Caco-2 (cell line): Measurements from ENCODE around the gene TRMT2A. TPM values are rescaled to one million over a fixed set of nuclear protein-coding genes. Genes with fewer than 3 reads are reported as not detected.

Experiments
- BruUV-seq: library from RNA; stranded (reverse); fragments of 400-500 nt; replicated peaks from 2 replicates; lab custom pipeline; 2021; lab: Mats Ljungman, UMichigan
- CTCF ChIA-PET: fragments of 300-600 bp; sonication (Branson Sonifier 250); formaldehyde crosslinking; loops from one replicate; lab custom pipeline; 2022; ENCODE audit warnings: antibody characterized with exemption; lab: Charles Lee
- POLR2A ChIA-PET: fragments of 300-600 bp; sonication (Branson Sonifier 250); formaldehyde crosslinking; loops from one replicate; lab custom pipeline; 2022; ENCODE audit warnings: antibody characterized with exemption; lab: Charles Lee
- DNase-seq, 2 experiments: peaks; one replicate each; pipeline versions ENCODE4 v3.0.0 to v3.0.0-alpha.2; 2020 to 2022
- H3K27me3 ChIP-seq: replicated peaks from 2 replicates; pipeline ENCODE4 v1.6.0; 2011; ENCODE audit warnings: low read length; ENCODE audit not compliant: control insufficient read depth, insufficient read depth
- H3K36me3 ChIP-seq: 2 replicates; pipeline ENCODE4 v1.5.1; 2011; ENCODE audit warnings: low read length; ENCODE audit not compliant: control insufficient read depth, insufficient read depth
- H3K4me1 ChIP-seq: fragments of 250-450 bp; sonication (Bioruptor Pico); 2 replicates; pipeline ENCODE4 v1.5.1; 2020; ENCODE audit warnings: mild to moderate bottlenecking
- H3K4me3 ChIP-seq: 2 replicates; pipeline ENCODE4 v1.5.1; 2011; ENCODE audit warnings: low read depth, mild to moderate bottlenecking, control low read depth, low read length
- H3K9me3 ChIP-seq: fragments of 250-450 bp; sonication (Bioruptor Pico); 2 replicates; pipeline ENCODE4 v1.5.1; 2020; ENCODE audit warnings: mild to moderate bottlenecking, moderate library complexity
- H3K27ac Mint-ChIP-seq: one replicate; pipeline ENCODE4 v1.8.0; 2022; ENCODE audit warnings: mixed read lengths; ENCODE audit not compliant: unreplicated experiment
- H3K27me3 Mint-ChIP-seq: one replicate; pipeline ENCODE4 v1.8.0; 2022; ENCODE audit warnings: mixed read lengths; ENCODE audit not compliant: insufficient read depth, unreplicated experiment
- H3K36me3 Mint-ChIP-seq: one replicate; pipeline ENCODE4 v1.8.0; 2022; ENCODE audit warnings: mild to moderate bottlenecking, mixed read lengths; ENCODE audit not compliant: insufficient read depth, unreplicated experiment
- H3K4me1 Mint-ChIP-seq: one replicate; pipeline ENCODE4 v1.8.0; 2022; ENCODE audit warnings: low read depth, mixed read lengths; ENCODE audit not compliant: unreplicated experiment
- H3K4me3 Mint-ChIP-seq: one replicate; pipeline ENCODE4 v1.8.0; 2022; ENCODE audit warnings: mild to moderate bottlenecking, moderate library complexity, mixed read lengths; ENCODE audit not compliant: unreplicated experiment
- H3K9me3 Mint-ChIP-seq: one replicate; pipeline ENCODE4 v1.8.0; 2022; ENCODE audit warnings: mixed read lengths; ENCODE audit not compliant: unreplicated experiment
- CTCF ChIP-seq, 2 experiments: fragments of 200-600 bp in 1 of 2; IDR thresholded peaks; 1 replicate in 1 of 2; 2 replicates in 1 of 2; pipeline versions ENCODE4 v1.5.1 to v1.8.0; 2011 to 2022; ENCODE audit warnings: antibody characterized with exemption in 1 of 2, control low read depth in 1 of 2, inconsistent platforms in 1 of 2, low read depth in 1 of 2, low read length in 1 of 2, mild to moderate bottlenecking in 1 of 2, moderate library complexity in 1 of 2; ENCODE audit not compliant: insufficient read depth in 1 of 2, severe bottlenecking in 1 of 2, unreplicated experiment in 1 of 2
- intact Hi-C: fragments of 100-400 bp; cut with micrococcal nuclease; formaldehyde crosslinking; loops from one replicate; pipeline ENCODE4 v1.10.0; 2022; ENCODE audit not compliant: unreplicated experiment
- total RNA-seq: library from RNA; stranded (reverse); gene quantifications from 2 replicates; pipeline ENCODE4 v1.2.3, GENCODE V29; 2022

TRMT2A gene
- total RNA-seq, 1 experiment from 2014 or later: 41.1 TPM

DNA sequence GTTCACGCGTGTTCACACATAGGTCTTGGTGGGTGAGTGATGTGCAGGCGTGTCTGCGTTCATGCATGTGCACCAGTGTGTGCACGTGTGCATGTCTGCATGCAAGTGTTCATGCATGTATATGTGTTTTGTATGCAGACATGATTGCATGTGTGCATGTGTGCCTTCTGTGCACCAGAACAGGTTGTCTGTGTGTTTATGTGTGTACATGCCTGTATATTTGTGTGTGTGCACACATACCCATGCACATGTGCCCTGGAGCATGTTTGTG, 19.5 kb upstream of the TRMT2A start:
- no peak for TF ChIP-seq CTCF (IDR thresholded peaks at IDR 0.05; ENCODE audit: insufficient read depth in 1 of 2, low read depth in 1 of 2, low read length in 1 of 2, severe bottlenecking in 1 of 2, unreplicated experiment in 1 of 2)
- ChIA-PET CTCF (no interaction called here), POLR2A (interaction anchor here (0.6 kb wide), 1 partner anchor 37 kb away, joined by 3 read pairs; no protein-coding TSS in a partner anchor)
- H3K4me1 Mint-ChIP-seq: no peaks in the 10 kb centered on the region
- H3K4me3 Mint-ChIP-seq: no peak overlapping the region
- no peaks in the 10 kb centered on the region for H3K27me3 Mint-ChIP-seq
- intact Hi-C loops: no loop called here
- no peak for DNase-seq
- no peaks in the 10 kb centered on the region for H3K36me3 Mint-ChIP-seq
- BruUV-seq: no TSS peak
- no peaks in the 10 kb centered on the region for H3K9me3 Mint-ChIP-seq
- H3K27ac Mint-ChIP-seq: no peak overlapping the region
- no peaks in the 10 kb centered on the region for H3K4me1 ChIP-seq
- H3K9me3 ChIP-seq: no peaks in the 10 kb centered on the region
- no peaks in the 10 kb centered on the region for H3K27me3 ChIP-seq
- no peaks in the 10 kb centered on the region for H3K36me3 ChIP-seq
- H3K4me3 ChIP-seq: no peak overlapping the region

- no peak for TF ChIP-seq CTCF (IDR thresholded peaks at IDR 0.05; ENCODE audit: insufficient read depth in 1 of 2, low read depth in 1 of 2, low read length in 1 of 2, severe bottlenecking in 1 of 2, unreplicated experiment in 1 of 2)
- Histone ChIP-seq H3K9me3 (no peaks in the 10 kb centered on the region), H3K27me3 (no peaks in the 10 kb centered on the region), H3K36me3 (no peaks in the 10 kb centered on the region), H3K4me1 (no peaks in the 10 kb centered on the region), H3K4me3 (no peak overlapping the region)
- Mint-ChIP-seq H3K4me3 (no peak overlapping the region), H3K27ac (no peak overlapping the region), H3K36me3 (no peaks in the 10 kb centered on the region), H3K27me3 (no peaks in the 10 kb centered on the region), H3K4me1 (no peaks in the 10 kb centered on the region), H3K9me3 (no peaks in the 10 kb centered on the region)
- no TSS peak for BruUV-seq
- ChIA-PET POLR2A (no interaction called here), CTCF (no interaction called here)
- intact Hi-C loops: no loop called here
- no peak for DNase-seq
Observed at GRCh38 chr22:20135806-20136602, 19.0 kb upstream of the TRMT2A start.

DNA sequence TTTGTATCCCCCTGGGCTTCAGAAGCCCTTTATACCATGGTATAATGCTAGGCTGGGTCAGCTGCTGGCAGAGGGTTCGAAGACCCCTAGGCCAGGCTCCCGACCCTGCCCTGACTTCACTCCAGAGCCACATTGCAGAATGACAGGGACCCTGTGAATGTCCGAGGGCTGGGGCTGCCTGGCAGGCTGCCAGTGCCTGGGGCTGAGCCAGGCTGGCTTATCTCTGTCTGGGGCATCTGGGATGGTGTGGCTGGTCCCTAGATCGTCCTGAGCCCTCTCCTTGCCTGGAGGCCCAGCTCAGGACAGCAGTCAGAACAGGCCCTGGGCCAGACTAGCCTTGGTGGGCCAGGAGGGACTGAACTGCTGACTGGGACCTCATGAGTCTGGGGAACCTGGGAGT, 18.2 kb upstream of the TRMT2A start:
- peaks cover 6% of the 10 kb centered on the region for H3K36me3 Mint-ChIP-seq
- TF ChIP-seq CTCF (IDR thresholded peaks at IDR 0.05; ENCODE audit: insufficient read depth in 1 of 2, low read depth in 1 of 2, low read length in 1 of 2, severe bottlenecking in 1 of 2, unreplicated experiment in 1 of 2): no peak
- ChIA-PET CTCF (no interaction called here), POLR2A (no interaction called here)
- Histone ChIP-seq H3K27me3 (no peaks in the 10 kb centered on the region), H3K4me1 (no peaks in the 10 kb centered on the region), H3K9me3 (no peaks in the 10 kb centered on the region), H3K4me3 (no peak overlapping the region), H3K36me3 (no peaks in the 10 kb centered on the region)
- BruUV-seq: no TSS peak
- no peaks in the 10 kb centered on the region for H3K9me3 Mint-ChIP-seq
- no peak overlapping the region for H3K4me3 Mint-ChIP-seq
- intact Hi-C loops: no loop called here
- no peaks in the 10 kb centered on the region for H3K27me3 Mint-ChIP-seq
- DNase-seq: no peak
- no peaks in the 10 kb centered on the region for H3K4me1 Mint-ChIP-seq
- no peak overlapping the region for H3K27ac Mint-ChIP-seq
